Body of pancreas (tissue), 4 donors: ENCODE results near the gene GON4L. TPM values are rescaled to one million over a fixed set of nuclear protein-coding genes. Genes with fewer than 3 reads are reported as not detected.
"Not testable (repeated sequence)": the region's sequence is repeated elsewhere in the genome, so short reads cannot be mapped to it uniquely, and the experiment has no call there.

Source experiments
- ATAC-seq: fragments of 150-250 bp; one replicate; pipeline ENCODE4 v1.9.1; 2016
- DNase-seq, 4 donors: peaks; one replicate each; pipeline ENCODE4 v3.0.0-alpha.2; 2019
- H3K27ac ChIP-seq, 4 donors: fragments of 200-600 bp; sonication (generic); 1 replicate in 3 of 4; 2 replicates in 1 of 4; pipeline versions ENCODE4 v1.5.1 to v1.6.1; 2016 to 2019; ENCODE audit warnings: mild to moderate bottlenecking in 1 of 4, mixed read lengths in 1 of 4, moderate library complexity in 1 of 4
- H3K27me3 ChIP-seq, 2 donors: fragments of 200-600 bp; sonication (generic); one replicate each; pipeline ENCODE4 v1.6.0; 2016; ENCODE audit warnings: mild to moderate bottlenecking in 1 of 2
- H3K36me3 ChIP-seq, 2 donors: fragments of 200-600 bp; sonication (generic); replicated peaks in 1 of 2; 2 replicates each; pipeline ENCODE4 v1.5.1; 2016; ENCODE audit warnings: low read depth in 2 of 2; ENCODE audit not compliant: insufficient read depth in 1 of 2
- H3K4me1 ChIP-seq: fragments of 200-600 bp; sonication (generic); one replicate; pipeline ENCODE4 v1.6.0; 2016
- H3K4me3 ChIP-seq, 2 donors: fragments of 200-600 bp; sonication (generic); 1 replicate in 1 of 2; 2 replicates in 1 of 2; pipeline ENCODE4 v1.5.1; 2016 to 2019
- H3K9me3 ChIP-seq, 3 donors: fragments of 200-600 bp; sonication (generic); 1 replicate in 2 of 3; 2 replicates in 1 of 3; pipeline ENCODE4 v1.5.1; 2016
- CTCF ChIP-seq, 7 experiments: fragments of 450-650 bp in 4 of 7; fragments of 200-600 bp in 3 of 7; sonication (generic) in 3 of 7; IDR thresholded peaks; one replicate each; pipeline ENCODE4 v1.5.1; 2016 to 2019; ENCODE audit warnings: antibody characterized with exemption in 7 of 7
- POLR2A ChIP-seq, 3 donors: fragments of 450-650 bp; IDR thresholded peaks; one replicate each; pipeline ENCODE4 v1.6.1; 2016; ENCODE audit warnings: antibody characterized with exemption in 3 of 3, mild to moderate bottlenecking in 2 of 3
- WGBS, 2 donors: methylation state at CpG; one replicate each; pipeline ENCODE4 v1.1.5; 2017; 5-methylcytosine and 5-hydroxymethylcytosine counted together
- intact Hi-C: fragments of 100-400 bp; cut with DNase I; formaldehyde crosslinking; loops from one replicate; pipeline ENCODE4 v1.15.1; 2023
- total RNA-seq, 2 donors: library from RNA; depleted of rRNA; stranded (reverse); fragments of >200 nt; gene quantifications; one replicate each; pipeline ENCODE4 v1.1.0, GENCODE V29; 2016

Gene GON4L
- total RNA-seq, 2 donors from 2014 or later, result 26.7 to 44.4 TPM

GRCh38 chr1:155844860-155845421 is 12.1 kb downstream of the GON4L start:
- Histone ChIP-seq H3K4me3 (no peak overlapping the region), H3K36me3 (no peaks in the 10 kb centered on the region), H3K4me1 (no peaks in the 10 kb centered on the region), H3K9me3 (no peaks in the 10 kb centered on the region), H3K27ac (no peak overlapping the region), H3K27me3 (no peaks in the 10 kb centered on the region)
- no peak for DNase-seq
- no peak for TF ChIP-seq CTCF (IDR thresholded peaks at IDR 0.05)
- no peak for TF ChIP-seq POLR2A (IDR thresholded peaks at IDR 0.05)
- ATAC-seq, result no peak
- WGBS, 2 donors, result 91 to 100% methylated on average over 1 of the region's 1 CpG
- intact Hi-C loops, result no loop called here

GRCh38 chr1:155840386-155840785 is 16.6 kb downstream of the GON4L start:
- Histone ChIP-seq H3K36me3 (no peaks in the 10 kb centered on the region), H3K27ac (no peak overlapping the region), H3K4me1 (no peaks in the 10 kb centered on the region), H3K9me3 (no peaks in the 10 kb centered on the region), H3K27me3 (no peaks in the 10 kb centered on the region), H3K4me3 (no peak overlapping the region)
- WGBS, 2 donors, result 74% methylated on average over 5 of the region's 5 CpGs
- DNase-seq (no peak), ATAC-seq (no peak)
- TF ChIP-seq POLR2A (IDR thresholded peaks at IDR 0.05), result no peak
- TF ChIP-seq CTCF (IDR thresholded peaks at IDR 0.05), result no peak
- intact Hi-C loops, result no loop called here

GRCh38 chr1:155835548-155835947 is 21.5 kb downstream of the GON4L start:
- H3K27me3 ChIP-seq, result no peaks in the 10 kb centered on the region
- H3K9me3 ChIP-seq, result no peaks in the 10 kb centered on the region
- H3K4me3 ChIP-seq, result no peak overlapping the region
- DNase-seq, result no peak
- TF ChIP-seq CTCF (IDR thresholded peaks at IDR 0.05) (no peak), POLR2A (IDR thresholded peaks at IDR 0.05) (no peak)
- intact Hi-C loops, result no loop called here
- no peak overlapping the region for H3K27ac ChIP-seq
- H3K36me3 ChIP-seq, result no peaks in the 10 kb centered on the region
- 91 to 93% methylated on average over 6 of the region's 6 CpGs for WGBS, 2 donors
- no peak for ATAC-seq
- no peaks in the 10 kb centered on the region for H3K4me1 ChIP-seq

- H3K4me3 ChIP-seq, H3K4me1 ChIP-seq, H3K36me3 ChIP-seq, H3K9me3 ChIP-seq, DNase-seq, intact Hi-C loops, H3K27ac ChIP-seq, H3K27me3 ChIP-seq, ATAC-seq: not testable (repeated sequence)
- 87 to 92% methylated on average over 9 of the region's 9 CpGs for WGBS, 2 donors
Observed at GRCh38 chr1:155834927-155835399, 22.1 kb downstream of the GON4L start.

DNA sequence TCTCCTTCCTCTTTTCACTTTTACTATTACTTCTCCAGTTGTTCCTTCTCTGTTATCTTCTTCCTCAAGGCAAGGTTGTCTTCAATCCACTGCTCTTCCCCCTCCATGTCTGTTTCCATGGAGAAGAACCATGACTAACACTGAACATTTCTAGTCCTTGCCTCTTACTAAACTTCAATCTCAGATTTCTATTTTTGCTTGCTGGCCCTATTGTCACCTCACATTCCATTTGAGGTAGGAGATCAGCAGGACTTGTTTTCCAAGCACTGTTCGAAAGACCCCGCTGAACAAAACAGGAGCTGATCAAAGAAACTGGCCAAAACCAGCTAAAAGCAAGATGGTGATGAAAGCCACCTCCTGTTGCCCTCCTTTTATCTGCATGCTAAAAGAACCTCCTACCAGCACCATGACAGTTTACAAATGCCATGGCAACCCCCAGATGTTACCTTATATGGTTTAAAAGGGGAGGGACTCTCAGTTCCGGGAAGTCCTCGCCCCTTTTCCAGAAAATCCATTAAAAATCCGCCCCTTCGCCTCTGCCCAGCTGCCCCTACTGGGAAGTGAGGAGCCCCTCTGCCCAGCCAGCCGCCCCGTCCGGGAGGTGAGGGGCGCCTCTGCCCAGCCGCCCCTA is 22.6 kb downstream of the GON4L start:
- DNase-seq (no peak), ATAC-seq (no peak)
- H3K4me1 ChIP-seq, result no peaks in the 10 kb centered on the region
- H3K27ac ChIP-seq, result no peak overlapping the region
- no peaks in the 10 kb centered on the region for H3K9me3 ChIP-seq
- H3K36me3 ChIP-seq, result no peaks in the 10 kb centered on the region
- no peaks in the 10 kb centered on the region for H3K27me3 ChIP-seq
- 96 to 97% methylated on average over 7 to 10 of the region's 11 CpGs for WGBS, 2 donors
- H3K4me3 ChIP-seq, result no peak overlapping the region
- TF ChIP-seq CTCF (IDR thresholded peaks at IDR 0.05) (no peak), POLR2A (IDR thresholded peaks at IDR 0.05) (no peak)
- intact Hi-C loops, result no loop called here
